Prostate gland (tissue), 2 donors: ENCODE measurements around the gene LSS. TPM values are rescaled to one million over a fixed set of nuclear protein-coding genes. Genes with fewer than 3 reads are reported as not detected.

Source experiments
- DNase-seq: peaks from one replicate; pipeline ENCODE4 v3.0.0-alpha.2; 2019; ENCODE audit warnings: low spot score
- H3K27ac ChIP-seq, 2 donors: fragments of 200-600 bp; sonication (generic); 2 replicates each; pipeline ENCODE4 v1.5.1; 2017 to 2019
- H3K27me3 ChIP-seq: fragments of 200-600 bp; sonication (generic); replicated peaks from 2 replicates; pipeline ENCODE4 v1.5.1; 2019; ENCODE audit not compliant: insufficient read depth
- H3K36me3 ChIP-seq, 2 donors: fragments of 200-600 bp; sonication (generic); 1 replicate in 1 of 2; 2 replicates in 1 of 2; pipeline versions ENCODE4 v1.5.1 to v1.8.1; 2017 to 2019
- H3K4me1 ChIP-seq: fragments of 200-600 bp; sonication (generic); replicated peaks from 2 replicates; pipeline ENCODE4 v1.5.1; 2019
- H3K4me3 ChIP-seq, 2 donors: fragments of 200-600 bp; sonication (generic); 2 replicates each; pipeline ENCODE4 v1.5.1; 2017 to 2019
- H3K9me3 ChIP-seq: fragments of 200-600 bp; sonication (generic); 2 replicates; pipeline ENCODE4 v1.5.1; 2017
- CTCF ChIP-seq, 4 experiments: fragments of 200-600 bp in 2 of 4; fragments of 450-650 bp in 2 of 4; sonication (generic) in 2 of 4; IDR thresholded peaks; 1 replicate in 3 of 4; 2 replicates in 1 of 4; pipeline ENCODE4 v1.5.1; 2016 to 2019; ENCODE audit warnings: antibody characterized with exemption in 4 of 4, mild to moderate bottlenecking in 2 of 4, moderate library complexity in 2 of 4
- POLR2A ChIP-seq: fragments of 450-650 bp; IDR thresholded peaks from one replicate; pipeline ENCODE4 v1.6.1; 2016; ENCODE audit warnings: antibody characterized with exemption, mild to moderate bottlenecking
- POLR2AphosphoS5 ChIP-seq: sonication (generic); formaldehyde crosslinking; IDR thresholded peaks from one replicate; pipeline ENCODE4 v1.6.1; 2017; ENCODE audit warnings: antibody characterized with exemption
- WGBS: methylation state at CpG from one replicate; pipeline ENCODE4 v1.1.5; 2018; 5-methylcytosine and 5-hydroxymethylcytosine counted together
- intact Hi-C: fragments of 100-400 bp; cut with DNase I; formaldehyde crosslinking; loops from one replicate; pipeline ENCODE4 v1.14.2; 2022
- total RNA-seq, 2 donors: library from RNA; depleted of rRNA; stranded (reverse); fragments of >200 nt; gene quantifications; one replicate each; pipeline ENCODE4 v1.1.0, GENCODE V29; 2016

LSS gene
- total RNA-seq, 2 donors from 2014 or later: 95.5 to 145 TPM

- intact Hi-C loops: loop anchor here (10.0 kb wide), 1 partner anchor 173 kb away; the partner anchor contains the start of genes C21orf58 and PCNT
- no peak for DNase-seq
- H3K27ac ChIP-seq: peak overlapping the region; percentile 64 to 92
- no peaks in the 10 kb centered on the region for H3K9me3 ChIP-seq
- H3K4me1 ChIP-seq: no peaks in the 10 kb centered on the region
- H3K27me3 ChIP-seq: no peaks in the 10 kb centered on the region
- WGBS: 91% methylated on average over 40 of the region's 45 CpGs
- H3K36me3 ChIP-seq: no peaks in the 10 kb centered on the region
- peak overlapping the region in 1 of 2 donors; percentile 13 for H3K4me3 ChIP-seq
- no peak for TF ChIP-seq POLR2A
- no peak for TF ChIP-seq POLR2AphosphoS5
- TF ChIP-seq CTCF (IDR thresholded peaks at IDR 0.05): no peak
Observed at GRCh38 chr21:46151989-46152926, 76.3 kb downstream of the LSS start.

GRCh38 chr21:46151261-46151988 is 77.1 kb downstream of the LSS start:
- WGBS: 93% methylated on average over 28 of the region's 47 CpGs

GRCh38 chr21:46150491-46151121 is 78.0 kb downstream of the LSS start:
- intact Hi-C loops: loop anchor here (10.0 kb wide), 1 partner anchor 174 kb away; the partner anchor contains the start of genes C21orf58 and PCNT
- no peaks in the 10 kb centered on the region for H3K9me3 ChIP-seq
- peak overlapping the region in 1 of 2 donors; percentile 27 for H3K27ac ChIP-seq
- H3K36me3 ChIP-seq: no peaks in the 10 kb centered on the region
- H3K4me3 ChIP-seq: no peak overlapping the region
- TF ChIP-seq CTCF (IDR thresholded peaks at IDR 0.05): no peak
- H3K27me3 ChIP-seq: no peaks in the 10 kb centered on the region
- DNase-seq: no peak
- no peaks in the 10 kb centered on the region for H3K4me1 ChIP-seq
- 87% methylated on average over 24 of the region's 24 CpGs for WGBS

More at GRCh38 chr21:46151261-46151988, 77.1 kb downstream of the LSS start:
- Histone ChIP-seq H3K4me3 (no peak overlapping the region), H3K9me3 (no peaks in the 10 kb centered on the region), H3K27me3 (no peaks in the 10 kb centered on the region), H3K27ac (no peak overlapping the region), H3K36me3 (no peaks in the 10 kb centered on the region), H3K4me1 (no peaks in the 10 kb centered on the region)
- intact Hi-C loops: loop anchor here (10.0 kb wide), 1 partner anchor 173 kb away; the partner anchor contains the start of genes C21orf58 and PCNT
- TF ChIP-seq POLR2AphosphoS5: no peak
- TF ChIP-seq POLR2A: no peak
- no peak for TF ChIP-seq CTCF (IDR thresholded peaks at IDR 0.05)
- no peak for DNase-seq

- DNase-seq: no peak
- Histone ChIP-seq H3K9me3 (no peaks in the 10 kb centered on the region), H3K36me3 (no peaks in the 10 kb centered on the region), H3K27me3 (no peaks in the 10 kb centered on the region), H3K4me3 (no peak overlapping the region), H3K4me1 (no peaks in the 10 kb centered on the region), H3K27ac (peak overlapping the region in 1 of 2 donors; percentile 27)
- intact Hi-C loops: loop anchor here (10.0 kb wide), 1 partner anchor 175 kb away; the partner anchor contains the start of genes C21orf58 and PCNT
- TF ChIP-seq CTCF (IDR thresholded peaks at IDR 0.05) (no peak), POLR2AphosphoS5 (no peak), POLR2A (no peak)
- WGBS: 75% methylated on average over 19 of the region's 19 CpGs
Observed at GRCh38 chr21:46150073-46150472, 78.5 kb downstream of the LSS start.
